NOMO-1 (cell line): ENCODE measurements around the gene ATXN7L1.
"Not testable (repeated sequence)": the region's sequence is repeated elsewhere in the genome, so short reads cannot be mapped to it uniquely, and the experiment has no call there.

ENCODE experiments used
- DNase-seq, 2 experiments: peaks; one replicate each; lab custom pipeline; 2025; ENCODE audit not compliant: unreplicated experiment in 2 of 2; lab: John Stamatoyannopoulos, UW

Gene ATXN7L1

GRCh38 chr7:105861224-105861623, 15.2 kb downstream of the ATXN7L1 start:
- DNase-seq, result no peak

DNA sequence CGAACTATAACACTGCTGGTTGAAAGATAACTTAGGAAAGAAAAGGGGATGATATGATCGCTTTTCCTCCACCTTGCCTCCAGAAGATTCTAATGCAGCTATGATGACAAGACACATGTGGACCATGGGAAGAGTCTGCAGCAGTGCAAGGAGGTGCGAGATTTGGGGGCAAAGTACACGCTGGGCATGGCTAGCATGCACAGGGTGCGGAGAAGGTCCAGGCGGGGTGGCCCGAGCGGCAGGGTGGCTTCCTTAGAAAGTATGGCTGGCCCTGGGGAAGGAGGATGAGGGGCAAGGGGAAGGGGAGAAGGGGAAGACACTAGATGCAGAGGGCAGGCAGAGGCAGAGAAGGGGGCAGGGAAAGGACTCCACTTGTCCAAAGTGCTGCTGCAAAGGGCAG, 15.6 kb downstream of the ATXN7L1 start:
- DNase-seq, result no peak

- no peak for DNase-seq
Observed at GRCh38 chr7:105857009-105857952, 19.1 kb downstream of the ATXN7L1 start.

GRCh38 chr7:105854498-105854897, 21.9 kb downstream of the ATXN7L1 start:
- DNase-seq, result no peak

DNA sequence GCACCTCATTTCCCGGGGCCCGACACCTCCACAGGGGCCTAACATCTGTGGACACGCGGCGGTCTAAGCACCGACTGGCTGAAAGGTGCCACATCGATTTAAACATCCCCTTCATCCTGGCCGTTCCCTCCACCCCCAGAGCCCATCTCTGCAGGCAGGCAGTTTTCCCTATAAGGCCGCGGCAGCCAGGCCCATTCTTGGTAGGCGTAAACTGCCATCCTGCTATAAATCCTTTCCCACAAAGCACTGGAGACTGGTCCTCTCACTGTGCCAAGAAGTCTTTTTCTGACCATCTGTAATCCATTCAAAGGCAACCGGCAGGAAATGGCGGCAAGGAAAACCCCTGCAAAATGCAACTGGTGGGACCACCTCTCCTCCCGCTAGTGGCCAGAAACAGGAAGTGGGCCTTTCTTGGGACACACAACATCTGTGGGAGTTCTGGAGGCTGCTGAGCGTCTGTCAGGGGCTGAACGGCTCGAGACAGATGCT, 22.4 kb downstream of the ATXN7L1 start:
- no peak for DNase-seq

DNA sequence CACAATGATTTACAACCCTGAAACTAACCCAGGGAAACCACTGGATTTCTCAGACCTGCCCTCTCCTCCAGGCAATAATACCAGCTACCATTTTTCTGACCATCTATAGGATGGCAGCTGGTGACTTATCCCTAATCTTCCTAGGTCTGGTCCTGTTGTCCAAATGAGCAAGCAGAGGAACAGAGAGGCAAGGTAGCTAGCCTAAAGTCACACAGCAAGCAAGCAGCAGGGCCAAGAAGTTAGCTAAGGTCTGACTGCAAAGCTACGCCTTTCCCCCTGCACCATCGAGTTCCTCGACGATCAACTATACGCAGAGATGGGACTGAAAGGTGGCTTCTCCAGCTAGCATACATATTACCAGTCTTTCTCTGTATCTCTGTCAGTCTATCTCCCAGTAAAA, 25.3 kb downstream of the ATXN7L1 start:
- DNase-seq, result no peak

DNA sequence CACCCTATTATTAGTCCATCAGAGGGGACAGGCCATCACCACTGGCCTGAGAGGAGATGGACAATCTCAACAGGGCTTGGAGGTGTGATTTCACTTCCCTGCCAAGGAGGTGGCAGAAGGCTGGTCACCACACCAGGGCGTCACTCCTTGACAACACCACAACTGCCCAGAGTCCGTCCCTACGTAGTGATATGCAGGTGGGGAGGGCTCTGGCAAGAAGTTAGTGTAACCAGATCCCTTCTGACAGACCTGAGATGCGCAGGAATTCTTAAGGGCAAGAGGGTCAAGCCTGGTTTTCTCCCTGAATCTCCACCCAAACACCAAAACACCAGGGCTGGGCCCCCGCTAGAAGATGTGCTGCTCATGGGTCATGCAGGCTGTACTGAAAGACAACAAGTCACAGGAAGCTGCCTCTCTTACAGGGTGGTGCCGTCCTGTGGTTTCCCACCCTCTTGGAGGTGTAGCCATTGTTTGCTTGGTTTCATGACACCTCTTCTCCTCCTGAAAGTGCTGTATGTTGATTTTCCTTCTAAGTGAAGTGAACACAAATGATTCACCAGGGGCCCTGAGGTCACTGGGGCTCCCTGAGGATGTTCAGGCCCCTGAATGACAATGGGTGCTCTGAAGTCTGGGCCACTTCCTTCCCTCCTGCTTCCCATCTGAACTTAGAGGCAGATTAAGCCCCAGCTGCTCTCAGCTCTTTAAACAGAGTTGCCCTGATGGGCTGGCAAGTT, 27.1 kb downstream of the ATXN7L1 start:
- DNase-seq, result no peak

DNA sequence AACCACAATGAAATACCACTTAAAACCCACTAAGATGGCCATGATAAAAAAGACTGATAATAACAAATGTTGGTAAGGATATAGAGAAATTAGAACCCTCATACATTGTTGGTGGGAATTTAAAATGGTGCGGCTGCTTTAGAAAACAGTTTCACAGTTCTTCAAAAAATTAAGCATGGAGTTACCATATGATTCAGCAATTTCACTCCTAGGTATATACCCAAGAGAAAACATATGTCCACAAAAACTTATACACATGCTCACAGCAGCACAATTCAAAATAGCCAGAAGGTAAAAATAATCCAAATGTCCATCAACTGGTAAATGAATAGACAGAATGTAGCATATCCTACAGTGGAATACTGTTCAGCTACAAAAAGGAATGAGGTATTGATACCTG, 30.0 kb downstream of the ATXN7L1 start:
- DNase-seq, result no peak

- DNase-seq, result not testable (repeated sequence)
Observed at GRCh38 chr7:105844681-105845080, 31.7 kb downstream of the ATXN7L1 start.

GRCh38 chr7:105841866-105842265, 34.5 kb downstream of the ATXN7L1 start:
- DNase-seq, result no peak

- DNase-seq, result no peak
Observed at GRCh38 chr7:105840981-105841749, 35.2 kb downstream of the ATXN7L1 start.

- no peak for DNase-seq
Observed at GRCh38 chr7:105839266-105839665, 37.1 kb downstream of the ATXN7L1 start.

DNA sequence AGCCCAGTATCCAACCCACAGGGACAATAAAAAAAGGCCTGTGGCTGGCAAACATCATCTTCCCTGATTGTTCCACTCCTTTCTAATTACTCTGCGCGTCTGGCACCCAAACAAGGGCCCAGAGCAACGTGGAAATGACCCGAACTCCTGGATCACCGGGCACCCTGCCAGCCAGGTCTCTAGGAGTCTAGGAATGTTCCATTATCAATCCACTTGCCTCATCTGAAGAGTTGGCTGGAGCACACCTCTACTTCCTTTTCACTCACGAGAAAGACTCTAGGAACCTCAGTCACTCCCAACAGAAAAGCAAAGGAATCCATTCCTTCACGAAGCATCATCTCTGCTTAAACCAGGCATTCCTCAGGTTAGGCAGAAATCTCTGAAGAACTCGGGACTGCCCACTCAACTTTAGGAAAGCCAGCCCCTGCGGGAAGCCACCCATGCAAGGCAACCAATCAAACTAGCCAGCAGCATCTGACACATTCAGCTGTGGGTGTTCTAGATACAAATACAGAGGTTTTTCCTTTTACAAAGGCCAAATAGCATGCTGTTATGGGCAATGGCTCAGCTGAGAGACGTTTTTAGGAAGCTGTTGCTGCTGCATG, 37.7 kb downstream of the ATXN7L1 start:
- DNase-seq, result no peak

GRCh38 chr7:105837765-105838626, 38.4 kb downstream of the ATXN7L1 start:
- DNase-seq, result no peak

DNA sequence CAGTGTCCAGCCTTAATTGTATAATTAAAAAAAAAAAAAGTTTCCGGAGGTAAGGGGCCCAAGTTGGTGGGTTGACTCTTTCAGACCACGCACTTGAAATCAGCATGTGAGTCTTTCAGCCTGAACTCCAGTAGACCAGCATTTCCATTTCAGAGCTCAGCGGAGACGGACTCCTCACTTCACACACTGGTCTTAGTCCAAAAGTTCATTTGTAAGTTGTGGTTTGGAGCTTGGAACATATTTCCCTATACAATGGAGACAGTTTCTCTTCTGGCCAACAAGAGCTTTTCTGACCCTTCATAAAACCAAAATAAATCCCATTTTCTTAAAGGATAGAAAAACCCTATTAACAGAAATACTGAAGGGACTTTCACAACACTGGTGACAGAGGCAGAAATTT, 41.0 kb downstream of the ATXN7L1 start:
- DNase-seq, result no peak

DNA sequence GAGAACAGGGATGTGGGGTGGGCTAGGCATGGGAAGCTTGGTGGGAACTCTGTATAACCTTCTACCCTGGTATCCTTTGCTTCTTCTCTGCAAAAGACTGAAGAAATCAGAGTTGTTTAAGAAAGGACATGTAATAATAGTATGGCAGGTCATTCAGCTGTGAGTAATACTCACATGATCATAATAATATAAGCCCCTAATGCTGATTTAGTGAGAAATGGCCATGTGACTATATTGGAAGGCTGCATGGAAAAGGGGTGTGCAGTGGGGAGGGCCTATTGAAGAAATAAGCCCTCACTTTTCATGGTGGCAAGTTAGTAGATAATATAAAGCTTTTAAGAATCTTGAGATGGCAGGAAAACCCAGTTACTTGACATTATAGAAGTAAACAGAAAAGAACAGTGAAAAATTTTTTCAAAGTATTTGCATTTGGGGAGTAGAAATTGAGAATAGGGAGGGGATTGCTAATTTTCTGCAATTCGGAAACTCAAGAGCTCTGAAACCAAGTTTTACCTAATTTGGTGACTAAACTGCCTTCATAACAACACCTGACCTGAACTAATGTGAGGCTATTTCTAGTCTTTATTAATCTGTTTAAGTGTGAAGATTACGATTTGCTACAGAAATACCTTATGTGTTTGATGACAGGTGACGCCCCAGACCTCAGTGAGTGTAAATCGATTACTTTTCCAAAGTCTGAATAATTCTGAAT, 44.4 kb downstream of the ATXN7L1 start:
- no peak for DNase-seq

DNA sequence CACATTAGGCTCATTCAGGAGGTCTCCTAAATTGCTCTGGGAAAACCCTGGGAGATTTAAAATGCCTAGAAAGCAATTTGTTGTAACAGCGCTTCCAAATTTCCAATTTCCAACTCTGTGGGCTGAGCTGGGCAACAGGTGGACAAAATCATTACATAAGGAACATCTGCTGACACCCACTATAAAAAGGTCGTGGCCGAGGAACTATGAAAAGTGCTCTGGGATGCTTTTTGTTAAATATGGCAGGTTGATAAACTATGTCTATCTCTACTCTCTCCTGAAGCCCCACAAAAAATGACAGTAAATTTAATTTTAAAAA, 45.1 kb downstream of the ATXN7L1 start:
- DNase-seq, result no peak

- no peak for DNase-seq
Observed at GRCh38 chr7:105830405-105831301, 45.7 kb downstream of the ATXN7L1 start.
